ENCODE data around the gene DPH7. TPM values are rescaled to one million over a fixed set of nuclear protein-coding genes. Genes with fewer than 3 reads are reported as not detected.
A peak's percentile ranks its signal among the peaks of the same experiment; 100 is the strongest.

The DPH7 gene
- total and polyA plus RNA-seq, 2 experiments from 2014 or later: 26.7 to 27.0 TPM

- peak; percentile 95 for DNase-seq
- peaks cover 27% of the 10 kb centered on the region for H3F3A ChIP-seq (ENCODE audit: insufficient read depth)
- H3K79me2 ChIP-seq (ENCODE audit: insufficient read depth): peaks cover 75% of the 10 kb centered on the region
- TF ChIP-seq EZH2phosphoT487 (IDR thresholded peaks at IDR 0.05; ENCODE audit: insufficient read depth, low read depth): no peak
- TF ChIP-seq EZH2 (IDR thresholded peaks at IDR 0.05; ENCODE audit: insufficient read depth, poor library complexity, severe bottlenecking): no peak
- no peaks in the 10 kb centered on the region for H3K36me3 ChIP-seq (ENCODE audit: low read depth)
- H4K20me1 ChIP-seq (ENCODE audit: insufficient read depth): no peaks in the 10 kb centered on the region; the same call in 1 of the 2 replicates
- 1 to 2% methylated on average over 60 to 73 of the region's 94 CpGs for WGBS, 2 experiments (ENCODE audit: low coverage in 1 of 2, low lambda C conversion rate in 2 of 2, missing lambda C conversion rate in 2 of 2)
- no peaks in the 10 kb centered on the region for H3K9me2 ChIP-seq (ENCODE audit: insufficient read depth)
- peak within 1 kb of the TSS; percentile 80 for H2AFZ ChIP-seq
- H3K9ac ChIP-seq: peak within 1 kb of the TSS; percentile 90
- in situ Hi-C loops (cut with MboI): no loop called here
- H3K4me3 ChIP-seq: peak within 1 kb of the TSS; percentile 97
- H3K27me3 ChIP-seq (replicated peaks; ENCODE audit: insufficient read depth): no peaks in the 10 kb centered on the region
- H3K4me2 ChIP-seq (ENCODE audit: unreplicated experiment): peak within 1 kb of the TSS; percentile 94
- peak within 1 kb of the TSS; percentile 86 for H3K27ac ChIP-seq
- H3K9me3 ChIP-seq (ENCODE audit: low read depth): no peaks in the 10 kb centered on the region
- H3K4me1 ChIP-seq (ENCODE audit: insufficient read depth): peaks cover 26% of the 10 kb centered on the region
Observed at GRCh38 chr9:137618105-137619067, 39.7 kb upstream of the DPH7 start, which contains the start of gene EHMT1. EHMT1 (plus strand) TSS chr9:137619005; CDS start chr9:137619029, 24 bp downstream.

GRCh38 chr9:137615387-137615871 is 36.7 kb upstream of the DPH7 start:
- no peak overlapping the region for H3K4me2 ChIP-seq (ENCODE audit: unreplicated experiment)
- no peak overlapping the region for H3K27ac ChIP-seq
- DNase-seq: no peak
- no peaks in the 10 kb centered on the region for H3K27me3 ChIP-seq (replicated peaks; ENCODE audit: insufficient read depth)
- H4K20me1 ChIP-seq (ENCODE audit: insufficient read depth): no peaks in the 10 kb centered on the region
- H3K4me1 ChIP-seq (ENCODE audit: insufficient read depth): peaks cover 24% of the 10 kb centered on the region
- in situ Hi-C loops (cut with MboI): no loop called here
- H3F3A ChIP-seq (ENCODE audit: insufficient read depth): peaks cover 18% of the 10 kb centered on the region
- no peaks in the 10 kb centered on the region for H3K9me3 ChIP-seq (ENCODE audit: low read depth)
- H3K9me2 ChIP-seq (ENCODE audit: insufficient read depth): no peaks in the 10 kb centered on the region
- H3K9ac ChIP-seq: no peak overlapping the region
- peaks cover 51% of the 10 kb centered on the region for H3K79me2 ChIP-seq (ENCODE audit: insufficient read depth)
- no peak for TF ChIP-seq EZH2 (IDR thresholded peaks at IDR 0.05; ENCODE audit: insufficient read depth, poor library complexity, severe bottlenecking)
- no peak for TF ChIP-seq EZH2phosphoT487 (IDR thresholded peaks at IDR 0.05; ENCODE audit: insufficient read depth, low read depth)
- H2AFZ ChIP-seq: no peak overlapping the region
- WGBS, 2 experiments (ENCODE audit: low coverage in 1 of 2, low lambda C conversion rate in 2 of 2, missing lambda C conversion rate in 2 of 2): 84 to 88% methylated on average over 17 to 19 of the region's 19 CpGs
- H3K4me3 ChIP-seq: no peak overlapping the region
- H3K36me3 ChIP-seq (ENCODE audit: low read depth): no peaks in the 10 kb centered on the region

DNA sequence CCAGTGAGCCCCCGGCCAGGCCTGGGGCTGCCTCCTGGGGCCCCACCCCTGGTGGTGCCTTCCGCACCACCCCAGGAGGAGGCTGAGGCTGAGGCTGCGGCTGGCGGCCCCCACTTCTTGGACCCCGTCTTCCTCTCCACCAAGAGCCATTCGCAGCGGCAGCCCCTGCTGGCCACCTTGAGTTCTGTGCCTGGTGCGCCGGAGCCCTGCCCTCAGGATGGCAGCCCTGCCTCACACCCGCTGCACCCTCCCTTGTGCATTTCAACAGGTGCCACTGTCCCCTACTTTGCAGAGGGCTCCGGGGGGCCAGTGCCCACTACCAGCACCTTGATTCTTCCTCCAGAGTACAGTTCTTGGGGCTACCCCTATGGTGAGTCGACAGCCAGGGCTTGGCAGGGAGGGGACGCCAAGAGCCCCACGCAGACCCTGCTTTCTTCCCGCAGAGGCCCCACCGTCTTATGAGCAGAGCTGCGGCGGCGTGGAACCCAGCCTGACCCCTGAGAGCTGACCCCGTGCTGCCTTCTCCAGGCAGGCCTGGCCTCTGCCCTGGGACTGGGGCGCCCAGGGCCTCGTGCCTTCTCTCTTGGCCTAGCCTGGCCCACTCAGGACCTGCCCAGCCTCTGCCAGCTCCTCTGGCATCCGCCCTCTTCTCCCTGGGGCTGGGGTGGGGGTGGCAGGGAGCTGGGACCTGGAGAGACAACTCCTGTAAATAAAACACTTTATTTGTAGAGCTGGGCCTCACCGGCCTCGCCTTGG is 36.1 kb upstream of the DPH7 start:
- Histone ChIP-seq H4K20me1 (ENCODE audit: insufficient read depth) (no peaks in the 10 kb centered on the region), H3K79me2 (ENCODE audit: insufficient read depth) (peaks cover 45% of the 10 kb centered on the region), H3K36me3 (ENCODE audit: low read depth) (no peaks in the 10 kb centered on the region), H3K4me3 (no peak overlapping the region), H3K4me1 (ENCODE audit: insufficient read depth) (peaks cover 18% of the 10 kb centered on the region), H3F3A (ENCODE audit: insufficient read depth) (peaks cover 14% of the 10 kb centered on the region), H3K9me3 (ENCODE audit: low read depth) (no peaks in the 10 kb centered on the region), H3K27ac (no peak overlapping the region), H3K9me2 (ENCODE audit: insufficient read depth) (no peaks in the 10 kb centered on the region), H3K4me2 (ENCODE audit: unreplicated experiment) (no peak overlapping the region), H3K9ac (no peak overlapping the region), H2AFZ (no peak overlapping the region), H3K27me3 (replicated peaks; ENCODE audit: insufficient read depth) (no peaks in the 10 kb centered on the region)
- in situ Hi-C loops (cut with MboI): no loop called here
- 93 to 94% methylated on average over 25 of the region's 25 CpGs for WGBS, 2 experiments (ENCODE audit: low coverage in 1 of 2, low lambda C conversion rate in 2 of 2, missing lambda C conversion rate in 2 of 2)
- no peak for TF ChIP-seq EZH2 (IDR thresholded peaks at IDR 0.05; ENCODE audit: insufficient read depth, poor library complexity, severe bottlenecking)
- DNase-seq: no peak

GRCh38 chr9:137613738-137614523 is 35.2 kb upstream of the DPH7 start:
- in situ Hi-C loops (cut with MboI): no loop called here

More at GRCh38 chr9:137613738-137614523, 35.2 kb upstream of the DPH7 start:
- Histone ChIP-seq H3F3A (ENCODE audit: insufficient read depth) (0 out of 2 replicates have a peak, but pooled peaks cover 9% of the 10 kb centered on the region), H3K4me3 (no peak overlapping the region), H3K9me2 (ENCODE audit: insufficient read depth) (no peaks in the 10 kb centered on the region), H3K79me2 (ENCODE audit: insufficient read depth) (peaks cover 39% of the 10 kb centered on the region), H2AFZ (no peak overlapping the region), H3K4me1 (ENCODE audit: insufficient read depth) (peaks cover 17% of the 10 kb centered on the region), H4K20me1 (ENCODE audit: insufficient read depth) (no peaks in the 10 kb centered on the region), H3K4me2 (ENCODE audit: unreplicated experiment) (no peak overlapping the region), H3K36me3 (ENCODE audit: low read depth) (no peaks in the 10 kb centered on the region), H3K9ac (no peak overlapping the region), H3K27me3 (replicated peaks; ENCODE audit: insufficient read depth) (no peaks in the 10 kb centered on the region), H3K27ac (no peak overlapping the region), H3K9me3 (ENCODE audit: low read depth) (no peaks in the 10 kb centered on the region)
- TF ChIP-seq EZH2phosphoT487 (IDR thresholded peaks at IDR 0.05; ENCODE audit: insufficient read depth, low read depth): no peak
- TF ChIP-seq EZH2 (IDR thresholded peaks at IDR 0.05; ENCODE audit: insufficient read depth, poor library complexity, severe bottlenecking): no peak
- DNase-seq: no peak
- 89 to 91% methylated on average over 27 of the region's 27 CpGs for WGBS, 2 experiments (ENCODE audit: low coverage in 1 of 2, low lambda C conversion rate in 2 of 2, missing lambda C conversion rate in 2 of 2)
